Osteoblast (primary cell): ENCODE measurements around the gene STK32C. TPM values are rescaled to one million over a fixed set of nuclear protein-coding genes. Genes with fewer than 3 reads are reported as not detected.

Experiments used
- DNase-seq: peaks from one replicate; pipeline ENCODE4 v3.0.0; 2011; ENCODE audit warnings: low spot score, mixed read lengths; ENCODE audit not compliant: insufficient read length; ENCODE audit errors: missing footprints
- H2AFZ ChIP-seq: 2 replicates; pipeline ENCODE4 v1.6.0; 2011; ENCODE audit warnings: mild to moderate bottlenecking, low read length
- H3K27ac ChIP-seq: 2 replicates; pipeline ENCODE4 v1.5.1; 2011; ENCODE audit warnings: mild to moderate bottlenecking, low read depth, low read length, moderate library complexity
- H3K27me3 ChIP-seq: 2 replicates; pipeline ENCODE4 v1.6.0; 2012; ENCODE audit warnings: mild to moderate bottlenecking, control low read depth, inconsistent platforms, low read length, moderate library complexity; ENCODE audit not compliant: insufficient read depth
- H3K36me3 ChIP-seq: 2 replicates; pipeline ENCODE4 v1.5.1; 2011; ENCODE audit warnings: mild to moderate bottlenecking, low read length, control low read depth, moderate library complexity; ENCODE audit not compliant: insufficient read depth
- H3K4me1 ChIP-seq: 2 replicates; pipeline ENCODE4 v1.5.1; 2011; ENCODE audit warnings: mild to moderate bottlenecking, low read length, control low read depth, moderate library complexity; ENCODE audit not compliant: insufficient read depth
- H3K4me2 ChIP-seq: 2 replicates; pipeline ENCODE4 v1.6.0; 2011; ENCODE audit warnings: mild to moderate bottlenecking, low read length; ENCODE audit not compliant: insufficient read depth
- H3K4me3 ChIP-seq: fragments of 200-600 bp; sonication (generic); 3 replicates; pipeline ENCODE4 v1.5.1; 2012; ENCODE audit warnings: mild to moderate bottlenecking, low read length, inconsistent platforms; ENCODE audit not compliant: insufficient read depth
- H3K79me2 ChIP-seq: 2 replicates; pipeline ENCODE4 v1.6.0; 2012; ENCODE audit warnings: mild to moderate bottlenecking, low read length, control low read depth, inconsistent platforms; ENCODE audit not compliant: insufficient read depth
- H3K9me3 ChIP-seq: 2 replicates; pipeline ENCODE4 v1.5.1; 2011; ENCODE audit warnings: low read depth, low read length, control low read depth
- H4K20me1 ChIP-seq: 2 replicates; pipeline ENCODE4 v1.6.0; 2012; ENCODE audit warnings: mild to moderate bottlenecking, low read length, control low read depth; ENCODE audit not compliant: insufficient read depth
- CTCF ChIP-seq: IDR thresholded peaks from 2 replicates; pipeline ENCODE4 v1.5.1; 2011; ENCODE audit warnings: mild to moderate bottlenecking, low read depth, low read length, moderate library complexity; ENCODE audit errors: extremely low read depth
- total RNA-seq: library from RNA; depleted of rRNA; stranded (reverse); fragments of >200 nt; gene quantifications from 2 replicates; pipeline ENCODE4 v1.2.3, GENCODE V29; 2012

The STK32C gene
- total RNA-seq, 1 donor: 14.5 TPM

- no peaks in the 10 kb centered on the region for H3K36me3 ChIP-seq
- H3K27me3 ChIP-seq: no peaks in the 10 kb centered on the region
- DNase-seq: no peak
- no peak overlapping the region for H3K4me3 ChIP-seq
- TF ChIP-seq CTCF: no peak
- no peak overlapping the region for H3K4me2 ChIP-seq
- no peaks in the 10 kb centered on the region for H3K79me2 ChIP-seq
- no peaks in the 10 kb centered on the region for H4K20me1 ChIP-seq
- no peak overlapping the region for H3K27ac ChIP-seq
- H3K9me3 ChIP-seq: no peaks in the 10 kb centered on the region
- no peaks in the 10 kb centered on the region for H3K4me1 ChIP-seq
- no peak overlapping the region for H2AFZ ChIP-seq
These were observed 61.5 kb downstream of the STK32C start for GRCh38 chr10:132246296-132246695.

GRCh38 chr10:132245056-132245455, 62.7 kb downstream of the STK32C start:
- no peak overlapping the region for H3K4me2 ChIP-seq
- no peak for DNase-seq
- H3K27ac ChIP-seq: no peak overlapping the region
- no peak for TF ChIP-seq CTCF
- no peaks in the 10 kb centered on the region for H4K20me1 ChIP-seq
- no peaks in the 10 kb centered on the region for H3K79me2 ChIP-seq
- H3K27me3 ChIP-seq: no peaks in the 10 kb centered on the region
- no peak overlapping the region for H2AFZ ChIP-seq
- H3K4me3 ChIP-seq: no peak overlapping the region
- no peaks in the 10 kb centered on the region for H3K4me1 ChIP-seq
- no peaks in the 10 kb centered on the region for H3K36me3 ChIP-seq
- H3K9me3 ChIP-seq: no peaks in the 10 kb centered on the region

- DNase-seq: no peak
- H3K27ac ChIP-seq: no peak overlapping the region
These were observed 64.1 kb downstream of the STK32C start for GRCh38 chr10:132243626-132244025.

GRCh38 chr10:132243141-132243540, 64.6 kb downstream of the STK32C start:
- H3K36me3 ChIP-seq: no peaks in the 10 kb centered on the region
- H3K4me2 ChIP-seq: no peak overlapping the region

More at GRCh38 chr10:132243626-132244025, 64.1 kb downstream of the STK32C start:
- no peaks in the 10 kb centered on the region for H4K20me1 ChIP-seq
- H3K79me2 ChIP-seq: no peaks in the 10 kb centered on the region
- no peaks in the 10 kb centered on the region for H3K27me3 ChIP-seq
- H3K4me2 ChIP-seq: no peak overlapping the region
- H3K9me3 ChIP-seq: no peaks in the 10 kb centered on the region
- H2AFZ ChIP-seq: no peak overlapping the region
- no peak overlapping the region for H3K4me3 ChIP-seq
- TF ChIP-seq CTCF: no peak
- no peaks in the 10 kb centered on the region for H3K4me1 ChIP-seq
- no peaks in the 10 kb centered on the region for H3K36me3 ChIP-seq

More at GRCh38 chr10:132243141-132243540, 64.6 kb downstream of the STK32C start:
- DNase-seq: no peak
- Histone ChIP-seq H3K4me1 (no peaks in the 10 kb centered on the region), H3K27me3 (no peaks in the 10 kb centered on the region), H3K4me3 (no peak overlapping the region), H3K79me2 (no peaks in the 10 kb centered on the region), H2AFZ (no peak overlapping the region), H4K20me1 (no peaks in the 10 kb centered on the region), H3K27ac (no peak overlapping the region), H3K9me3 (no peaks in the 10 kb centered on the region)
- no peak for TF ChIP-seq CTCF
